Activated CD4-positive, alpha-beta memory T cell treated with anti-CD3 and anti-CD28 coated beads, Interleukin-2, amount 10 ng/mL, durations not matched to agents 7 days and 5 days (primary cell): Measurements from ENCODE around the gene OST4. TPM values are rescaled to one million over a fixed set of nuclear protein-coding genes. Genes with fewer than 3 reads are reported as not detected.
A peak's percentile ranks its signal among the peaks of the same experiment; 100 is the strongest.

Source experiments
- CTCF ChIA-PET: fragments of 350-600 bp; sonication (Branson Sonifier 250); formaldehyde crosslinking; loops from one replicate; lab custom pipeline; 2021; ENCODE audit warnings: antibody characterized with exemption, inconsistent platforms; lab: Charles Lee
- POLR2A ChIA-PET: fragments of 350-600 bp; sonication (Branson Sonifier 250); formaldehyde crosslinking; loops from one replicate; lab custom pipeline; 2021; ENCODE audit warnings: antibody characterized with exemption; lab: Charles Lee
- DNase-seq: peaks from one replicate; pipeline ENCODE4 v3.0.0-alpha.2; 2020
- H3K27ac Mint-ChIP-seq: one replicate; pipeline ENCODE4 v1.8.0; 2021; ENCODE audit warnings: mild to moderate bottlenecking, mixed read lengths
- H3K27me3 Mint-ChIP-seq: one replicate; pipeline ENCODE4 v1.8.0; 2021; ENCODE audit warnings: mixed read lengths
- H3K36me3 Mint-ChIP-seq: one replicate; pipeline ENCODE4 v1.8.0; 2021; ENCODE audit warnings: low read depth, mixed read lengths
- H3K4me1 Mint-ChIP-seq: one replicate; pipeline ENCODE4 v1.8.0; 2021; ENCODE audit warnings: mixed read lengths
- H3K4me3 Mint-ChIP-seq: one replicate; pipeline ENCODE4 v1.8.0; 2021; ENCODE audit warnings: mild to moderate bottlenecking, mixed read lengths
- H3K9me3 Mint-ChIP-seq: one replicate; pipeline ENCODE4 v1.8.0; 2021; ENCODE audit warnings: mixed read lengths
- total RNA-seq, 2 experiments: library from RNA; stranded (reverse); gene quantifications; one replicate each; pipeline ENCODE4 v1.2.3, GENCODE V29; 2021

The OST4 gene
- total RNA-seq, 2 experiments from 2014 or later = 305 to 312 TPM

DNA sequence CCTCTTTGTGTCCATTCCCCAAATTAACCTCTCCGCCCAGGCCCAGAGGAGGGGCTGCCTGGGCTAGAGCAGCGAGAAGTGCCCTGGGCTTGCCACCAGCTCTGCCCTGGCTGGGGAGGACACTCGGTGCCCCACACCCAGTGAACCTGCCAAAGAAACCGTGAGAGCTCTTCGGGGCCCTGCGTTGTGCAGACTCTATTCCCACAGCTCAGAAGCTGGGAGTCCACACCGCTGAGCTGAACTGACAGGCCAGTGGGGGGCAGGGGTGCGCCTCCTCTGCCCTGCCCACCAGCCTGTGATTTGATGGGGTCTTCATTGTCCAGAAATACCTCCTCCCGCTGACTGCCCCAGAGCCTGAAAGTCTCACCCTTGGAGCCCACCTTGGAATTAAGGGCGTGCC is 28.6 kb upstream of the OST4 start:
- no peaks in the 10 kb centered on the region for H3K36me3 Mint-ChIP-seq
- CTCF ChIA-PET = interaction anchor here (1.0 to 7.9 kb wide), 5 partner anchors 9 to 310 kb away, joined by 3 to 75 read pairs (median 5); partner anchors contain the start of genes ABHD1, PPM1G and TRIM54
- POLR2A ChIA-PET = no interaction called here
- DNase-seq = no peak
- no peaks in the 10 kb centered on the region for H3K27me3 Mint-ChIP-seq
- no peak overlapping the region for H3K4me3 Mint-ChIP-seq
- H3K27ac Mint-ChIP-seq = no peak overlapping the region
- no peaks in the 10 kb centered on the region for H3K9me3 Mint-ChIP-seq
- H3K4me1 Mint-ChIP-seq = peaks cover 12% of the 10 kb centered on the region

- Mint-ChIP-seq H3K27me3 (no peaks in the 10 kb centered on the region), H3K36me3 (no peaks in the 10 kb centered on the region), H3K9me3 (no peaks in the 10 kb centered on the region), H3K4me3 (no peak overlapping the region), H3K4me1 (peaks cover 12% of the 10 kb centered on the region), H3K27ac (no peak overlapping the region)
- ChIA-PET POLR2A (no interaction called here), CTCF (interaction anchor here (0.8 to 7.9 kb wide), 6 partner anchors 9 to 310 kb away, joined by 3 to 75 read pairs (median 4); partner anchors contain the start of genes ABHD1, PPM1G and TRIM54)
- DNase-seq = no peak
Observed at GRCh38 chr2:27099334-27099955, 28.0 kb upstream of the OST4 start.

- H3K4me1 Mint-ChIP-seq = peaks cover 12% of the 10 kb centered on the region
- H3K27me3 Mint-ChIP-seq = no peaks in the 10 kb centered on the region
- CTCF ChIA-PET = interaction anchor here (0.9 to 7.9 kb wide), 9 partner anchors 10 to 207 kb away, joined by 3 to 75 read pairs (median 4); partner anchors contain the start of genes ABHD1, KHK, SLC30A3 and TRIM54
- DNase-seq = no peak
- POLR2A ChIA-PET = interaction anchor here (0.6 to 2.5 kb wide), 2 partner anchors 13 to 17 kb away, joined by 3 to 6 read pairs; no protein-coding TSS in a partner anchor
- H3K27ac Mint-ChIP-seq = no peak overlapping the region
- no peaks in the 10 kb centered on the region for H3K9me3 Mint-ChIP-seq
- no peaks in the 10 kb centered on the region for H3K36me3 Mint-ChIP-seq
- no peak overlapping the region for H3K4me3 Mint-ChIP-seq
Observed at GRCh38 chr2:27097341-27097740, 25.9 kb upstream of the OST4 start.

DNA sequence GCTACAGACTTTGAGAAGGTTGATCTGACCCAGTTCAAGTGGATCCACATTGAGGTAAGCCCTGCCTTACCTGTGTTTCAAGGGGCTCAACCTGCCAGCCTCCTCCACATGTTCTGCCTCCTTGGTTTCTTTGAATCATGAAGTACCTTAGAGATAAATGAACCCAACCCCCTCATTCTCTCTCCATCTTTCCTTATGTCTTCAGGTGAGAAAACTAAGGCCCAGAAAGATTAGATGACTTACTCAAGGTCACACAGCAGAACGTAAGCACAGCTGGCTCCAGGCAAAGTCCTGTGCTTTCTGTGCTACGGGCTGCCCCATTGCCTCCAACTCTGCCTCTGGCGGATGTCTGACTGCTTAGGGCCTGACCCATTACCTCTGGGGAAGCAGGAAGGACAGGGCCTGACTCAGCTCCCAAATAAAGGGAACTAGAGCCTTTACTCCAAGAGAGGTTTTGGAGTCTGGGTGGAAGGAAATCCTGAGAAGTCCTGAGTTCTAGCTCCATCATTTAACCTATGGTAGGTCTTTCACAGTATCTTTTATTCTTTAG is 25.4 kb upstream of the OST4 start:
- Mint-ChIP-seq H3K27me3 (no peaks in the 10 kb centered on the region), H3K4me1 (peaks cover 12% of the 10 kb centered on the region), H3K36me3 (no peaks in the 10 kb centered on the region), H3K4me3 (no peak overlapping the region), H3K9me3 (no peaks in the 10 kb centered on the region), H3K27ac (no peak overlapping the region)
- POLR2A ChIA-PET = interaction anchor here (0.6 to 2.5 kb wide), 5 partner anchors 9 to 152 kb away, joined by 3 to 6 read pairs (median 4); partner anchors contain the start of gene OST4
- CTCF ChIA-PET = interaction anchor here (0.9 to 7.9 kb wide), 7 partner anchors 9 to 207 kb away, joined by 3 to 75 read pairs (median 6); partner anchors contain the start of genes ABHD1, KHK and TRIM54
- no peak for DNase-seq

DNA sequence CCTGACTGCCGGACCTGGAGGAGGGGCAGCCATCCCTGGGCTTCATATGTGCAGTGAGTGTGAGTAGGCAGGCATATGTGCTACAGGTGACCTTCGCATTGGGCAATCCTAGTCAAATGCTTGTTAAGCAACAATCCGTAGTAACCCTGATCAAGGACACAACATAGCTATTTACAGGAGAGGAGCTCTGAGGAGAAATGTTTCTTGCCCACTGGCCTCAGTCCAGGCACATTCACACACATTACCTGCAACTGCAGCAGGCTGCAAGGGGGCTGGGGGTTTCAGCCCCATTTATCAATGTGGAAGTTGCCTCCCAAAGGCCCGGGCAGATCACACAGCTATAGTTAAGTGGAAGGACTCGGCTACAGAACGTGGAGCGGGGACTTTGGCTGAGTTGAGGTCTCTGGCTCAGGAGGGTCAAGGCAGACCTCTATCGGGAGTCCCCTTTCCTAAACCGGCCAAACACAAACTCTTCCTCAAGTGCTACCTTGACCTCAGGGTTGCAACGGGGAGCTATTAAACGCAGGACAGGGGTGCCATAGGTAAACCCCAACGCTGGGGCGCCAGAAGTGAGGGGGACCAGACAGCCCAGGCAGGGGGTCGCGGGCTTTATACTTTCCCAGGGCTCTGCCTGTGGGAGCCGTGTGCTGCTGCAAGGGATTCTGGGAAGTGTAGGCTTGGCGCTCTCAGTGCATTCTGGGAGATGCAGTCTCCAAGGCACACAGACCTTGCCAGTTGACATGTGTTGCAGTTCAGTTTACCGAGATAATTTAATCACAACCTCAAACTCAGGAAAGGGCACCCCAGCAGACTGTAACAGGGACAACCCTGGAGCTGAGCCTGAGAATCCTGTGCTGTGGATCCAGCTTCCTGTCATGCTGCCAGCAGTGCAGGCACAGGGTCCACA is 24.5 kb upstream of the OST4 start:
- no peaks in the 10 kb centered on the region for H3K36me3 Mint-ChIP-seq
- no peaks in the 10 kb centered on the region for H3K9me3 Mint-ChIP-seq
- DNase-seq = peak; percentile 60
- H3K4me3 Mint-ChIP-seq = no peak overlapping the region
- peaks cover 12% of the 10 kb centered on the region for H3K4me1 Mint-ChIP-seq
- no peak overlapping the region for H3K27ac Mint-ChIP-seq
- POLR2A ChIA-PET = interaction anchor here (0.6 to 2.5 kb wide), 8 partner anchors 9 to 184 kb away, joined by 3 to 6 read pairs (median 4); partner anchors contain the start of genes AGBL5 and OST4
- CTCF ChIA-PET = interaction anchor here (0.9 to 7.9 kb wide), 6 partner anchors 9 to 208 kb away, joined by 3 to 75 read pairs (median 8); partner anchors contain the start of genes ABHD1, KHK and TRIM54
- no peaks in the 10 kb centered on the region for H3K27me3 Mint-ChIP-seq

GRCh38 chr2:27095427-27095744 is 23.9 kb upstream of the OST4 start:
- H3K27ac Mint-ChIP-seq = no peak overlapping the region
- no peak for DNase-seq
- H3K27me3 Mint-ChIP-seq = no peaks in the 10 kb centered on the region
- ChIA-PET CTCF (interaction anchor here (0.9 to 7.9 kb wide), 3 partner anchors 8 to 185 kb away, joined by 3 to 75 read pairs (median 10); partner anchors contain the start of genes KHK and TRIM54), POLR2A (interaction anchor here (1.0 to 2.3 kb wide), 5 partner anchors 10 to 185 kb away, joined by 3 to 6 read pairs (median 5); partner anchors contain the start of genes AGBL5 and OST4)
- no peaks in the 10 kb centered on the region for H3K9me3 Mint-ChIP-seq
- peaks cover 12% of the 10 kb centered on the region for H3K4me1 Mint-ChIP-seq
- no peaks in the 10 kb centered on the region for H3K36me3 Mint-ChIP-seq
- no peak overlapping the region for H3K4me3 Mint-ChIP-seq

- CTCF ChIA-PET = interaction anchor here (0.6 kb wide), 1 partner anchor 28 kb away, joined by 4 read pairs; no protein-coding TSS in a partner anchor
- DNase-seq = no peak
- POLR2A ChIA-PET = interaction anchor here (2.3 kb wide), 1 partner anchor 43 kb away, joined by 6 read pairs; the partner anchor contains the start of gene AGBL5
- no peaks in the 10 kb centered on the region for H3K36me3 Mint-ChIP-seq
- peaks cover 13% of the 10 kb centered on the region for H3K4me1 Mint-ChIP-seq
- H3K4me3 Mint-ChIP-seq = no peak overlapping the region
- no peaks in the 10 kb centered on the region for H3K9me3 Mint-ChIP-seq
- no peak overlapping the region for H3K27ac Mint-ChIP-seq
- H3K27me3 Mint-ChIP-seq = no peaks in the 10 kb centered on the region
Observed at GRCh38 chr2:27094353-27094984, 23.0 kb upstream of the OST4 start.

DNA sequence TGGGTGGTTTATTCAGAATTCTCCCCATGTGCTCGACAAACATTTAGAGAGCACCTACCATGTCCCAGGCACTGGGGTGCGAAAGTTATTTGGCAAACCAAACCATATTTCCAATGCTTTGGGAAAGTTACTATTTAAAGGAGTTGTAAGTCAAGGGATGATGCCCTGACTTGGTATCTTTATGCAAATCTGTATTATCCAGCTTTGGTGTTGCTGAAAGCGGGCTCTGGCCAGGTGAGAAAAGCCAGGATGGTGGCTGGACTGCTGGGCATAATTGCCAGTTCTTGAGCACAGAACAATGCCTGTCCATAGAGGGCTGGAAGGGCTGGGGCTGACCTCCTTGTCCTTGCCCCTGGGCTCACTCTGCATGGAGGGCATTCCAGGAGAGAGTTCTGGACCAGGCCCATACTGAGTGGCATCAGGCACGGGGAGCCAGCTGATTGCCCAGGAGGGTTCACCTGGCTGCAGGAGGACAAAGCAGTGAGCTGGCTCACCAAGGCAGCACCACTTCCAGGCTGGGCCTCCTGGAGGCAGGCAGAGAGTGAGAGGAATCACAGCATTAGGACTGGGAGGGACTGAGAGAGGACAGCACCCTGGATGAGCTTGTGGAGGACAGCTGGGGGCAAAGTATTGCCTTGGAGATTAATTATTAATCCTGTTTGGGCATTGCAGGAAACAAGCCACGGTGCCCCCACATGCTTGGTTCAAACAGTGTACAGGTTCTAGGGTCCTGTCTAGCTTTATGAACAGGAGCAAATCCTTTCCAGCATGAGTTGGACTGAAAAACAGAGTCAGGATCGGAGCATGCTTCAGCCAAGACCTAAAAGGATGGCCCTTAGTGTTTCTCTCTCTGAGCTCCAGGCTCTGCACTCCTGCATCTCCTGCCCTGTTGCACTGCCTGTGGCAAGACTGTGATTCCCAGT is 22.2 kb upstream of the OST4 start:
- ChIA-PET POLR2A (no interaction called here), CTCF (interaction anchor here (0.6 to 1.2 kb wide), 2 partner anchors 27 to 185 kb away, joined by 3 to 4 read pairs; no protein-coding TSS in a partner anchor)
- no peaks in the 10 kb centered on the region for H3K9me3 Mint-ChIP-seq
- no peak overlapping the region for H3K4me3 Mint-ChIP-seq
- DNase-seq = no peak
- no peaks in the 10 kb centered on the region for H3K36me3 Mint-ChIP-seq
- no peaks in the 10 kb centered on the region for H3K27me3 Mint-ChIP-seq
- H3K27ac Mint-ChIP-seq = no peak overlapping the region
- peaks cover 13% of the 10 kb centered on the region for H3K4me1 Mint-ChIP-seq

- H3K27me3 Mint-ChIP-seq = no peaks in the 10 kb centered on the region
- POLR2A ChIA-PET = interaction anchor here (0.8 kb wide), 1 partner anchor 12 kb away, joined by 3 read pairs; no protein-coding TSS in a partner anchor
- no peaks in the 10 kb centered on the region for H3K9me3 Mint-ChIP-seq
- no peak for DNase-seq
- CTCF ChIA-PET = interaction anchor here (1.2 kb wide), 1 partner anchor 186 kb away, joined by 3 read pairs; no protein-coding TSS in a partner anchor
- no peak overlapping the region for H3K27ac Mint-ChIP-seq
- H3K4me1 Mint-ChIP-seq = peaks cover 14% of the 10 kb centered on the region
- no peak overlapping the region for H3K4me3 Mint-ChIP-seq
- no peaks in the 10 kb centered on the region for H3K36me3 Mint-ChIP-seq
Observed at GRCh38 chr2:27092696-27093429, 21.4 kb upstream of the OST4 start.

DNA sequence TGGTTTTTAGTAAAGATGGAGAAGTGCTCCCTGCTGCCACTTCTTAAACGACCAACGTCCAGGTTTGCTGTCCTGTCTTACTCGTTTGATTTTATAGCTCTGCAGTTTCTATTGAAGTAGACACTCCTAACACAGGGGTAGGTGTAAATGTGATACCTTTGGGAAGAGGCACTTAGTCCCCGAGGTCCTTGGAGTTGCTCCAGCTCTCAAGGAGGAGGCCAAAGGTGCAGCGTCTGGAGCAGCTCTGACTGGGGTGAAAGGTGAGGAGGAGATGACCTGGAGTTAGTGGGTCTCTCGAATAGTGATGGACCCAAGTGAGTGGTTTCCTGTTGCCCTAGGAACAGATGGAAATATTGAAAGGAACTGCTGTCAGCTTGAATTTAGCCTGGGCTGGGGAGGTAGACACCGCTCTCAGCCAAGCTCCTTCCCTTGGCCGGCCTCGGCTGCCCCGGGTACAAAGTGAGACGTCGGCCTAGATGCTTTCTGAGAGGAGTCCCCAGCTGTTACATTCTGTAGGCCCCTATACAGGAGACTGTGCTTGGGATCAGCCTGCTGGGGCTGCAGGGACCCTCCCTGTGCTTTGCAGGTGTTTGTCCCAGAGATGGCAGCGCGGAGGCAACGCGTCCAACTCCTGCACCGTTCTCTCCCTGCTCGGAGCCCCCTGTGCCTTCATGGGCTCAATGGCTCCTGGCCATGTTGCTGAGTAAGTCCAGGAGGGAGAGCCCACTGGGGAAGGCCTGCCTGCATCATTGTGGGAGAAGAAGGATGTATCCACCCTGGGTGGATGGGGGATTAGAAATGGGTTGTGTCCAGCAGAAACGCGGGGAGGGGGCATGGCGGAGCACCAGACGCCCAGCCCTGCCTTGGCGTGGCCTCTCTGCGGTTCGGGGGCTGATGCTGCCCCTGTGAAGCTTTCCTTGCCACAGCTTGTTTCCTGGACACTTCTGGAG is 20.6 kb upstream of the OST4 start:
- no peaks in the 10 kb centered on the region for H3K27me3 Mint-ChIP-seq
- DNase-seq = no peak
- no peak overlapping the region for H3K4me3 Mint-ChIP-seq
- H3K9me3 Mint-ChIP-seq = no peaks in the 10 kb centered on the region
- H3K36me3 Mint-ChIP-seq = no peaks in the 10 kb centered on the region
- ChIA-PET POLR2A (interaction anchor here (0.8 to 11.8 kb wide), 2 partner anchors 11 to 39 kb away, joined by 3 to 107 read pairs; partner anchors contain the start of gene AGBL5), CTCF (no interaction called here)
- H3K4me1 Mint-ChIP-seq = peaks cover 23% of the 10 kb centered on the region
- no peak overlapping the region for H3K27ac Mint-ChIP-seq
